ENCODE measurements around the gene GSPT1. TPM values are rescaled to one million over a fixed set of nuclear protein-coding genes. Genes with fewer than 3 reads are reported as not detected.

Gene GSPT1
- polyA plus RNA-seq, 1 donor from 2014 or later = 31.3 TPM

DNA sequence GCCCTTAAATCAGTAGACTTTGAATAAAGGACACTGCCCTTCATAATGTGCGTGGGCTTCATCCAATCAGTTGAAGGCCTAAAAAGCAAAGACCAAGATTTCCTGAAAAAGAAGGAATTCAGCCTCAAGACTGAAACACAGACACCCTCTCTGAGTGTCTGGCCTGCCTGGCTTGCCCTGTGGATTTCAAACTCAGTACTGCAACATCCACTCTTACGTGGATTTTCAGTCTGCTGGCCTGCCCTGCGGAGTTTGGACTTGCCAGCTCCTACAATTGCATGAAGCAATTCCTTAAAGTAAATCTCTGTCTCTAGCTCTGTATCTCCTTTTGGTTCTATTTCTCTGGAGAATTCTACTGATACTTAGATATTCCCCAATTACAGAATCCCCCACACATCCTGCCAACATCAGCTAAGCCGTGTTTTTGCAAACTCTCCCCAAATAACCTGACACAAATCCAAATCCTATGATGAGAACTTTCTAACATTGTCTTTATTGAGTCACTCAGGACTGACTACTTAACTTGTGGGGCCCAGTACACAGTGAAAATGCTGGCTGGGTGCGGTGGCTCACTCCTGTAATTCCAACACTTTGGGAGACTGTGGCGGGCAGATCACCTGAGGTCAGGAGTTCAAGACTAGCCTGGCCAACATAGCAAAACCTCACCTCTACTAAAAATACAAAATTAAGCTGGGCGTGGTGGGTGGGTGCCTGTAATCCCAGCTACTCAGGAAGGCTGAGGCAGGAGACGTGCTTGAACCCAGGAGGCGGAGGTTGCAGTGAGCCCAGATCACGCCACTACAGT lies 42.0 kb upstream of the GSPT1 start:
- no peak overlapping the region for H2AFZ ChIP-seq (ENCODE audit: low read depth, low read length)

GRCh38 chr16:11956558-11956957 lies 40.8 kb upstream of the GSPT1 start:
- H3K4me3 ChIP-seq (ENCODE audit: low read length) = no peak overlapping the region
- no peak overlapping the region for H3K9ac ChIP-seq (ENCODE audit: low read length)
- no peaks in the 10 kb centered on the region for H3K27me3 ChIP-seq (ENCODE audit: insufficient read depth, low read depth, low read length)
- no peaks in the 10 kb centered on the region for H3K9me3 ChIP-seq (ENCODE audit: low read length)
- H2AFZ ChIP-seq (ENCODE audit: low read depth, low read length) = no peak overlapping the region
- no peak overlapping the region for H3K27ac ChIP-seq (ENCODE audit: low read length)
- no peak overlapping the region for H3K4me2 ChIP-seq (ENCODE audit: low read length)
- H3K36me3 ChIP-seq (ENCODE audit: insufficient read depth, low read length) = no peaks in the 10 kb centered on the region
- no peaks in the 10 kb centered on the region for H3F3A ChIP-seq (ENCODE audit: insufficient read depth, low read length, poor library complexity, severe bottlenecking)
- no peaks in the 10 kb centered on the region for H4K20me1 ChIP-seq (ENCODE audit: insufficient read depth)
- no peaks in the 10 kb centered on the region for H3K79me2 ChIP-seq (replicated peaks; ENCODE audit: insufficient read depth, low read length)
- H3K9me2 ChIP-seq (ENCODE audit: insufficient read depth, low read length) = no peaks in the 10 kb centered on the region
- no peak for TF ChIP-seq SMC3 (conservative IDR thresholded peaks at IDR 0.05; ENCODE audit: poor library complexity)
- TF ChIP-seq TAF1 (IDR thresholded peaks at IDR 0.05; ENCODE audit: low read depth) = no peak
- TF ChIP-seq MXI1 (conservative IDR thresholded peaks at IDR 0.05; ENCODE audit: poor library complexity, severe bottlenecking) = no peak
- TF ChIP-seq EP300 (conservative IDR thresholded peaks at IDR 0.05; ENCODE audit: poor library complexity, severe bottlenecking) = no peak
- no peak for TF ChIP-seq REST (IDR thresholded peaks at IDR 0.05; ENCODE audit: borderline replicate concordance)
- no peak for TF ChIP-seq RAD21 (conservative IDR thresholded peaks at IDR 0.05)
- TF ChIP-seq EZH2 (IDR thresholded peaks at IDR 0.05; ENCODE audit: borderline replicate concordance, insufficient read depth, low read length, poor library complexity, severe bottlenecking) = no peak
- TF ChIP-seq POLR2AphosphoS5 (IDR thresholded peaks at IDR 0.05) = no peak

More for the DNA sequence above, 42.0 kb upstream of the GSPT1 start:
- H3K27ac ChIP-seq (ENCODE audit: low read length) = no peak overlapping the region
- H3K36me3 ChIP-seq (ENCODE audit: insufficient read depth, low read length) = no peaks in the 10 kb centered on the region
- no peaks in the 10 kb centered on the region for H3K9me3 ChIP-seq (ENCODE audit: low read length)
- no peaks in the 10 kb centered on the region for H3K79me2 ChIP-seq (replicated peaks; ENCODE audit: insufficient read depth, low read length)
- no peaks in the 10 kb centered on the region for H3K27me3 ChIP-seq (ENCODE audit: insufficient read depth, low read depth, low read length)
- no peaks in the 10 kb centered on the region for H4K20me1 ChIP-seq (ENCODE audit: insufficient read depth)
- no peak overlapping the region for H3K4me3 ChIP-seq (ENCODE audit: low read length)
- no peak overlapping the region for H3K4me2 ChIP-seq (ENCODE audit: low read length)
- TF ChIP-seq SMC3 (conservative IDR thresholded peaks at IDR 0.05; ENCODE audit: poor library complexity) (no peak), TAF1 (IDR thresholded peaks at IDR 0.05; ENCODE audit: low read depth) (no peak), MXI1 (conservative IDR thresholded peaks at IDR 0.05; ENCODE audit: poor library complexity, severe bottlenecking) (no peak), RAD21 (conservative IDR thresholded peaks at IDR 0.05) (no peak), REST (IDR thresholded peaks at IDR 0.05; ENCODE audit: borderline replicate concordance) (no peak), EZH2 (IDR thresholded peaks at IDR 0.05; ENCODE audit: borderline replicate concordance, insufficient read depth, low read length, poor library complexity, severe bottlenecking) (no peak), EP300 (conservative IDR thresholded peaks at IDR 0.05; ENCODE audit: poor library complexity, severe bottlenecking) (no peak), POLR2AphosphoS5 (IDR thresholded peaks at IDR 0.05) (no peak)
- TF ChIP-seq, protein P1, sequence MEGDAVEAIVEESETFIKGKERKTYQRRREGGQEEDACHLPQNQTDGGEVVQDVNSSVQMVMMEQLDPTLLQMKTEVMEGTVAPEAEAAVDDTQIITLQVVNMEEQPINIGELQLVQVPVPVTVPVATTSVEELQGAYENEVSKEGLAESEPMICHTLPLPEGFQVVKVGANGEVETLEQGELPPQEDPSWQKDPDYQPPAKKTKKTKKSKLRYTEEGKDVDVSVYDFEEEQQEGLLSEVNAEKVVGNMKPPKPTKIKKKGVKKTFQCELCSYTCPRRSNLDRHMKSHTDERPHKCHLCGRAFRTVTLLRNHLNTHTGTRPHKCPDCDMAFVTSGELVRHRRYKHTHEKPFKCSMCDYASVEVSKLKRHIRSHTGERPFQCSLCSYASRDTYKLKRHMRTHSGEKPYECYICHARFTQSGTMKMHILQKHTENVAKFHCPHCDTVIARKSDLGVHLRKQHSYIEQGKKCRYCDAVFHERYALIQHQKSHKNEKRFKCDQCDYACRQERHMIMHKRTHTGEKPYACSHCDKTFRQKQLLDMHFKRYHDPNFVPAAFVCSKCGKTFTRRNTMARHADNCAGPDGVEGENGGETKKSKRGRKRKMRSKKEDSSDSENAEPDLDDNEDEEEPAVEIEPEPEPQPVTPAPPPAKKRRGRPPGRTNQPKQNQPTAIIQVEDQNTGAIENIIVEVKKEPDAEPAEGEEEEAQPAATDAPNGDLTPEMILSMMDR (IDR thresholded peaks at IDR 0.05; ENCODE audit: poor library complexity, severe bottlenecking) = no peak
- H3K9me2 ChIP-seq (ENCODE audit: insufficient read depth, low read length) = no peaks in the 10 kb centered on the region
- no peak overlapping the region for H3K9ac ChIP-seq (ENCODE audit: low read length)
- H3F3A ChIP-seq (ENCODE audit: insufficient read depth, low read length, poor library complexity, severe bottlenecking) = no peaks in the 10 kb centered on the region

Data from neural cell (in vitro differentiated cells).